Measurements from ENCODE around the gene RNF141. TPM values are rescaled to one million over a fixed set of nuclear protein-coding genes. Genes with fewer than 3 reads are reported as not detected.

RNF141 gene
- total and polyA plus RNA-seq, 7 donors, result 13.1 to 30.3 (median 22.8) TPM

- Histone ChIP-seq H3K27me3 (no peaks in the 10 kb centered on the region), H3K4me3 (no peak overlapping the region), H3K9me3 (no peaks in the 10 kb centered on the region), H3K27ac (no peak overlapping the region), H3K4me1 (peaks cover 0 to 27% (median 20%) of the 10 kb centered on the region in 4 donors), H3K36me3 (no peaks in the 10 kb centered on the region)
- intact Hi-C loops (cut with DNase I), result no loop called here
- TF ChIP-seq POLR2AphosphoS5 (IDR thresholded peaks at IDR 0.05) (no peak), EP300 (IDR thresholded peaks at IDR 0.05) (no peak)
- WGBS, 2 donors, result 95 to 97% methylated on average over 14 of the region's 14 CpGs
- peak; percentile 29 for DNase-seq
These were observed 46.1 kb downstream of the RNF141 start for GRCh38 chr11:10494636-10495463.

- Histone ChIP-seq H3K27me3 (no peaks in the 10 kb centered on the region), H3K27ac (no peak overlapping the region), H3K4me3 (no peak overlapping the region), H3K9me3 (no peaks in the 10 kb centered on the region), H3K4me1 (peaks cover 0 to 25% (median 19%) of the 10 kb centered on the region in 4 donors), H3K36me3 (no peaks in the 10 kb centered on the region)
- no peak for DNase-seq
- 96 to 98% methylated on average over 18 of the region's 18 CpGs for WGBS, 2 donors
- TF ChIP-seq CTCF (IDR thresholded peaks at IDR 0.05), result no peak
- no peak for TF ChIP-seq POLR2AphosphoS5 (IDR thresholded peaks at IDR 0.05)
- intact Hi-C loops (cut with DNase I), result no loop called here
These were observed 47.8 kb downstream of the RNF141 start for GRCh38 chr11:10493041-10493663.

DNA sequence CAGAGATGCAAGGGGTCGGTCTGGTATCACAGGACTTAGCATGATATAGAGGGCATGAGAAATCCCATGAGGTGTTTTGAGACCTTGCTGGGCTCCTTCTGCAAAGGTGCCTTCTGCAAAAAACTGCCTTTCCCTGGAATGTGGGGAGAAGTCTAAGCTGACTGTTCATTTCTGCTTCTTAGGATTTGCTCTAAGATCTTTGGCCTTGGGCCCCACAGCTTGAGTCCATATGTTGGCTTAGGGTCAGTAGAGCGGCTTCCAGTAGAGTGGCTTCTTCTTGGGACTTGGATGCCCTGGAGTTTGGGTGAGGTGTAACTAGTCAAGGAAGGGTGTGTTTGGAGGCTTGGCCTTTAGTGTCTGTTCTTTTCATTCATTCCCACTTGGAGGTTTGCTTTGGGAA is 48.9 kb downstream of the RNF141 start:
- no peak overlapping the region for H3K4me3 ChIP-seq
- no peaks in the 10 kb centered on the region for H3K27me3 ChIP-seq
- no peak for TF ChIP-seq POLR2A (IDR thresholded peaks at IDR 0.05)
- TF ChIP-seq CTCF (IDR thresholded peaks at IDR 0.05), result no peak
- no peak for TF ChIP-seq EP300 (IDR thresholded peaks at IDR 0.05)
- no peak for TF ChIP-seq POLR2AphosphoS5 (IDR thresholded peaks at IDR 0.05)
- peaks cover 0 to 15% (median 10%) of the 10 kb centered on the region in 4 donors for H3K4me1 ChIP-seq
- H3K9me3 ChIP-seq, result no peaks in the 10 kb centered on the region
- no peak overlapping the region for H3K27ac ChIP-seq
- WGBS, 2 donors, result 97 to 99% methylated on average over 2 of the region's 2 CpGs
- no peaks in the 10 kb centered on the region for H3K36me3 ChIP-seq
- intact Hi-C loops (cut with DNase I), result no loop called here
- DNase-seq, result no peak

GRCh38 chr11:10490398-10491241 is 50.4 kb downstream of the RNF141 start:
- peak; percentile 91 for DNase-seq
- 80 to 88% methylated on average over 13 of the region's 13 CpGs for WGBS, 2 donors
- Histone ChIP-seq H3K4me1 (peaks cover 0 to 11% (median 8%) of the 10 kb centered on the region in 4 donors), H3K4me3 (no peak overlapping the region), H3K9me3 (no peaks in the 10 kb centered on the region), H3K27me3 (no peaks in the 10 kb centered on the region), H3K36me3 (no peaks in the 10 kb centered on the region), H3K27ac (peak overlapping the region; percentile 32 to 68 (median 52))
- intact Hi-C loops (cut with DNase I), result no loop called here
- TF ChIP-seq POLR2AphosphoS5 (IDR thresholded peaks at IDR 0.05) (peak; percentile 25 to 79 (median 50)), CTCF (IDR thresholded peaks at IDR 0.05) (no peak), EP300 (IDR thresholded peaks at IDR 0.05) (peak in 1 of 4 donors; percentile 14), POLR2A (IDR thresholded peaks at IDR 0.05) (no peak)

GRCh38 chr11:10490032-10490397 is 51.0 kb downstream of the RNF141 start:
- intact Hi-C loops (cut with DNase I), result no loop called here
- 81 to 92% methylated on average over 5 of the region's 5 CpGs for WGBS, 2 donors
- no peak for DNase-seq

More at GRCh38 chr11:10490032-10490397, 51.0 kb downstream of the RNF141 start:
- Histone ChIP-seq H3K27me3 (no peaks in the 10 kb centered on the region), H3K4me3 (no peak overlapping the region), H3K9me3 (no peaks in the 10 kb centered on the region), H3K27ac (peak overlapping the region in 3 of 4 donors; percentile 7 to 58 (median 46)), H3K4me1 (peaks cover 0 to 11% (median 8%) of the 10 kb centered on the region in 4 donors), H3K36me3 (no peaks in the 10 kb centered on the region)
- no peak for TF ChIP-seq POLR2A (IDR thresholded peaks at IDR 0.05)
- no peak for TF ChIP-seq CTCF (IDR thresholded peaks at IDR 0.05)

Measured in sigmoid colon (tissue), 7 donors.